HEK293T (cell line): ENCODE data around the gene OR2H2.

Experiments
- BHLHE40 ChIP-seq: fragments of 450-650 bp; IDR thresholded peaks from 2 replicates; pipeline ENCODE4 v1.6.1; 2016; ENCODE audit warnings: mild to moderate bottlenecking, moderate library complexity, borderline replicate concordance
- CTBP1 ChIP-seq: fragments of 450-650 bp; IDR thresholded peaks from 2 replicates; pipeline ENCODE4 v1.6.1; 2016; ENCODE audit warnings: borderline replicate concordance
- ELF4 ChIP-seq: fragments of 450-650 bp; IDR thresholded peaks from 2 replicates; pipeline ENCODE4 v1.6.1; 2017; ENCODE audit warnings: antibody characterized with exemption
- FOXA1 ChIP-seq: fragments of 450-650 bp; IDR thresholded peaks from 2 replicates; pipeline ENCODE4 v1.6.1; 2016; ENCODE audit warnings: mild to moderate bottlenecking
- FOXK2 ChIP-seq: fragments of 450-650 bp; IDR thresholded peaks from 2 replicates; pipeline ENCODE4 v1.6.1; 2016; ENCODE audit warnings: mild to moderate bottlenecking
- HDGF ChIP-seq: fragments of 450-650 bp; IDR thresholded peaks from 2 replicates; pipeline ENCODE4 v1.6.1; 2017; ENCODE audit warnings: antibody characterized with exemption, borderline replicate concordance
- LEF1 ChIP-seq: fragments of 450-650 bp; IDR thresholded peaks from 2 replicates; pipeline ENCODE4 v1.6.1; 2017; ENCODE audit warnings: mild to moderate bottlenecking, borderline replicate concordance
- PKNOX1 ChIP-seq: fragments of 450-650 bp; IDR thresholded peaks from 2 replicates; pipeline ENCODE4 v1.6.1; 2016
- SP1 ChIP-seq: fragments of 450-650 bp; IDR thresholded peaks from 2 replicates; pipeline ENCODE4 v1.6.1; 2017
- SUZ12 ChIP-seq: fragments of 450-650 bp; IDR thresholded peaks from 2 replicates; pipeline ENCODE4 v1.6.1; 2016; ENCODE audit warnings: mild to moderate bottlenecking
- TARDBP ChIP-seq: fragments of 450-650 bp; IDR thresholded peaks from 2 replicates; pipeline ENCODE4 v1.6.1; 2016

- TF ChIP-seq FOXK2 (no peak), SUZ12 (no peak), BHLHE40 (no peak), SP1 (no peak), HDGF (no peak), FOXA1 (no peak), TARDBP (no peak), CTBP1 (no peak), LEF1 (no peak), PKNOX1 (no peak), ELF4 (no peak)
Observed at GRCh38 chr6:29597184-29597583, 12.3 kb downstream of the OR2H2 start.
